HG02870 (cell line): ENCODE data around the gene TPM3.
A peak's percentile ranks its signal among the peaks of the same experiment; 100 is the strongest.
"Not testable (repeated sequence)": the region's sequence is repeated elsewhere in the genome, so short reads cannot be mapped to it uniquely, and the experiment has no call there.

Experiments
- ATAC-seq: cut with Tn5 transposase; IDR thresholded peaks from one replicate; pipeline ENCODE4 v1.9.1; 2021; ENCODE audit warnings: mild to moderate bottlenecking, moderate library complexity; ENCODE audit not compliant: unreplicated experiment

TPM3 gene

DNA sequence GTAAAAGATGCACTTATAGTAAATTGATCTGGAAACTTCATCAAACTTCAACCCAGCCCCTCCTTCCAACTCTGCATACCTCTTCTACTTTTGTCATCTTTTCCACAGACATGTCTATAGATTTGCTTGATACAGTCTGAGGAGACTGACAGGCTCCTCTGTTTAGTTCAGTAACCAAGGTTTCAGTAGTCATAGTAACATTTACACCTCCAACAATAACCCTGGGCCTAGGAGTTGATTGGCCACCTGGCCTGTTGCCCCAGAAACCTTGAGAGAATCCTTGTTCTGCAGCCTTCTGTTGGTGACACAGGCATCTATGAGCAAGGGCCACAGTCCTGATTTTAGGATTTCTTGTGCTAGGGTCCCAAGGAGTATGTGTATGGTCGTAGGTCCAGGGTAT is 14.3 kb upstream of the TPM3 start, which contains the start of gene CFAP141:
Gene CFAP141, minus strand, starts transcription at position 138 of the 400 bp plus-strand sequence. Its CDS starts 26 bp downstream, at position 112.
- no peak for ATAC-seq

DNA sequence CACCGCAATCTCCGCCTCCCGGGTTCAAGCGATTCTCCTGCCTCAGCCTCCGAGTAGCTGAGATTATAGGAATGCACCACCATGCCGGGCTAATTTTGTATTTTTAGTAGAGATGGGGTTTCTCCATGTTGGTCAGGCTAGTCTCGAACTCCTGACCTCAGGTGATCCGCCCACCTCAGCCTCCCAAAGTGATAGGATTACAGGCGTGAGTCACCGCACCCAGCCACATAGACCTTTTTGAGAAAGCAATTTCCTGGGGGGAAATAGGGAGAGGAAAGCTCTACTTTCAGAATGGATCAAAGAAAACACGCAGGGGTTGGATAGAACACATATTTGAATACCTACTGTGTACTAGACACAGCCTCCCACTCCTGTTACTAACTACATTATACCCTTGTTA is 13.9 kb upstream of the TPM3 start:
- ATAC-seq, result not testable (repeated sequence)

DNA sequence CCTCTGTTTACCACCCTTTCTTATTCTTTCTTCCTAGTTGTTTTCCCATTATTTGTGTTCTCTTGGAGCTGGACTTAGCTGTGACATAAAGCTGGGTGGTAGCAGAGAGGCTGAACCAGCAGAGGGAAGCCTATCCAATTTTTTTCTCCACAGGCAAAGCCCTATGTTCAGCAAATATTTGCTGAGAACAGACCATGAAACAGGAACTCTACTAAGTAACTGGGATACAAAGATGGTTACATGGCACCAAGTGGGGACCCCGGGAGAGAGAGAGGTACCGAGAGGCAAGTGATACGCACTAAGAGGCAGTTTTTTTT is 7.6 kb upstream of the TPM3 start:
- ATAC-seq, result no peak

DNA sequence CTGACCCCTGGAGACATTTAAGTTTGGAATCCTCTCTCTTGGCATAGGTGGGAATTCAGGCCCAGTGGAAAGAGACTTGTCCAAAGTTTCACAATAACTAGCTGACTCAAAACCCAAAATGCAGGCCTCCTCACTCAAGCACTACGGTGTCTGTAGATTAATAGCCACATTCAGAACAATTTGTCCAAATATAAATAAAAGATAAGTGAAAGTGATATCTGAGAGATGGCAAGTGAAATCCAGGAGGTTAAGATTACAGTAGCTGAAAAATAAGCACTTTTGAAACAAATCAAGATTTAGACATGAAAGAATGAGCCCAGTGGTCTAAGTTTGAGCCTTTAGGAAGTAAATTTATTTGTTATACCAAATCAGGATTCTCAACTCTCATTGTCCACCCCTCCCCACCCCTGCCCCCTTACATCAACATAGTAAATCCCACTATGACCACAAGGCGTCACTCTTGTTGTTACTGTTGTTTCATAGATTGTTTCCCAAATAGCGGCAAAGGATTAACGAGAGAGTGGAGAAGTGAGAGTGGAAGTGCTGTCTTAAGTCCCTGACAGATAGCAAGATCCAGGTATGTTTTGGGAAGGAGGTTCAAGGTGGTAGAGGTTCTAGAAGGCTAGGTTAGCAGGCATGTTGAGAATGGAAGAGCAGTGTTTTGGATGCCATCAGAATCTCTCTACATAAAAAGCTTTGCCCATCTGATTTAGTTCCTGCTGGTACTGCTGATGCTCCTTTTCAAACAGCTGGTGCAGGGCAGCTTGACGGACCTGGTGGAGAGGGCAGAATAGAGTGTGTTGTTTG is 7.1 kb upstream of the TPM3 start:
- ATAC-seq, result no peak

DNA sequence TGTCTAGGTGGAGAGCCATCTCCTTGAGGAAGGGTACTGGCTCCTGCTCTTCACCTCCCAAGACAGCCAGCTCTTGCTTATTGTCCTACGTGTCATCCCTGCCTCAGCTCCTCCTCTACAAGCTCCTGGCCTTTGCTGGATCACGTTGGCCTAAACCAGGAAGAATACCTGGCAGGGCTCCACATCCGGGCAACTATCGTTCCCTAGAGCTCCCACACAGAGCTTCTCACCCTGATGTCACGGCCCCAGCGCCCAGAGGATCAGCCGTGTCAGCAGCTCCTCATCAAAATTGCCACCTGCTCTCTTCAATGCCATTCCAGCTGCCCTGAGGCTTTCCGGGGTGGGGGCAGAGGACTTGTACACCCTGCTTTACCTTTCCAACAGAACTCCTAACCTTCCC is 1.9 kb upstream of the TPM3 start:
- no peak for ATAC-seq

DNA sequence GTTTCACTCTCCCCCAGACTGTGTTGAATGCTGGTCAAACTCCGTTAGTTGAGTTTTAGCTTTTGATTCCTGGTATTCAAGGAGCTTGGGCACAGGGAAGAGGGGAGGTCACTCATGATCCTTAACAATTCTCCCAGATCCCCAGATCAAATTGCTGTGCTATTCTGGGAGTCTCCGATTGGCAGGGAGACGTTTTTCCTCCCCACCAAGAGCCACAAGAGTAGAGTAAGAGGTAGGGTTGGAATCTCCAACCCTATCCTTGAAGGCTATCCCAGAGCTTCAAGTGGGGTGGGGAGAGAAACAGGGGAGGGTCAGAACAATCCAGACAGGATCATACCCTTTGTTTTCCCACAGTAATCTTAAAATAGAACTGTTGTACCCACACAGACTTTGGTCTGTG is 576 bp upstream of the TPM3 start:
- no peak for ATAC-seq

DNA sequence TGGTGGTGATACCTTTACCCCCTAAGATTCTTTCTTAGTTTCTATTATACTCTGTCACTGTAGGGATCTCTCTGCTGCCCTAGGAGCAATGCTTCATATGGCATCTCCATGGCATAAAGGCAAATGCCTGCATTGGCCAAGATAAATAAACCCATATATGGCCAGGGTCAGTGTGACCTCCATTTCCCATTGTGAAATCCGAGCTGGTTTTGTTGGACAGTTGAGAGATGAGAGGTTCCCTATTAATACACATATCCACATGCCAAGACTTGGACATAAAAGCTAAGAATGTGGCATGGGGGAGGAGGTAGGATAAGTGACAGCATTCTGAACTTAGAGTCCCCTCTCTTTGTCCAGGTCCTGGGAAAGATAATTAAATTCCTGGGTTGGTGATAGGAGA is 1.4 kb downstream of the TPM3 start:
- ATAC-seq, result no peak

DNA sequence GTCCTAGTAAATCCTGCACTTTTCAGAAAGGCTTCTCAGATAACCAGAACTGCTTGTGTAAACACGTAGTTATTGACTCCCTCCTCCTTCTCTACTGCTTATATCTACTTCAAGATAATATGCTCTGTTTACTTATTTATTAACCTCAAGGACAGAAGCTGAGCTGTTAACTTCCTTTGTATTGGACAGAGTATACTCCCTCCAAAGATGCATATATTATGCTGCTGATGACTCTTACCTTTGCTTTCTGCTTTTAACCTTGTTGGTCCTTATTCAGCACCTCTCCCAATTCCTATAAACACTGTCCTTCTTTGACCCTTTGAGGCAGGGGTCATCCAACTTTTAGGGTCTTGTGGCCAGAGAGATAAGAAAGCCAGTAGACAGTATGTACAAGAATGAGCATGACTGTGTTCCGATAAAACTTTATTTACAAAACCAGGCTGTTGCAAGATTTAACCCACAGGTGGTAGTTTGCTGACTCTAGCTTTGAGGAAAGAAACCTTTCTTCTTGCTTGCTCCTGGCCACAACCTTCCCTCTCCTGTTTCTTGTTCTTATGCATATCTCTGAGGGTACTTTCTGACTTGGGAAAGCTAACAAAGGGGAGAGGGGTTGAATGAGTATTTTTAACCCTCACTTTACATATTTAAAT is 4.9 kb downstream of the TPM3 start:
- no peak for ATAC-seq

DNA sequence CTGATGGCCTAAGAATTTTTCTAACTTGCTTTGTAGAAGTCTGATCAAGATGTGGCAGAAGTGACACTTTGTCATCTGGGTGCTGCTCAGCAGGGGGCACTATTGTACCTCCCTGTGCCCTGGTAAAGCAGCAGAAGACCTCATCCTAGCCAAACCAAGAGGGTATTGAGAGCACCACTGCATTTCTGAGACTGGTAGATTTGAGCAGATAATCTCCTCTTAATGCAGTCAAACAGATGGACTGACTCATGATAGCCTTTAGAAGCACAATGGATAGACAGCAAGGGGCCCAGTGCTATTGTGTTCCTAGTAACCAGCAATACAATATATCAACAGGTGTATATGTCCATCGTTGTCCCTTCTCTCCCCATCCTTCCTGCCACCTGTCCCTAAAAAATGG is 5.7 kb downstream of the TPM3 start:
- ATAC-seq, result no peak

DNA sequence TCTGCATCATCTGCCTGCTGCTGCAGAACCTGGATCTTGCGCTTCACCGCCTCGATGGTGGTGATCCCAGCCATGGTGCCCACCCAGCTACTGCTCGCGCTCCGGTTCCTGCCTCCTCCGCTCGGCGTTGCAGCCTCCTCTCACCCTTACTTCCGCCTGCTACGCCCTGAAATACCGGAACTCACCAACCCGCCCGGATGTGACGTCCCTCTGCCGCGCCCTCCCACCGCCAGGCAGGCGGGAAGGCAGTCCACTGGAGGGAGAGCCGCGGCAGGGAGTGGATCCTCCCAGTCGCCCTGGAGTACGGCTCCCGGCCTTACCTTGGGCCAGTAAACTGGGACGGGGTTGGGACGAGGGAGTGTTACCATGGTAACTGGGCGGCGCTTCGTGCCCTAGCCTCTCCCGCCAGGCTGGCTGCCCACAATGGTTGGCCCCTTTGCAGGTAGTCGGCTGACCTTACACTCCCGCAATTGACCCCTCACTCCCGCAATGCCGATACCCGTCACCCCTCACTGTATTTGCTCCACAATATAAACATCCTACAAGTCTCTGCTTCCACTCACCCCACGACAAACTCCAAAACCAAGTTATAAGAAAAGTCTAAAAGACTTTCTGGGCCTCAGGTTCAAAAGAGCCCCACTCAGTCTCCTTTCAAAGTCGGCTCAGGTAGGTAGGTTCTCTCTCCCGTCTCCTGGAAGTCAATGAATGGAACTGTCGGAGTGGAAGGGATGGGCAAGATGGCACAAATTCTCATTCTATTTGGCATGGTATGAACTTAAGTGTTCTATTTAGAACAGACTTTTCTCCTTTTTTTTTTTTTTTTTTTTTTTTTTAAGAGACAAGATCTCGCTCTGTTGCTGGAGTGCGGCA is 8.6 kb downstream of the TPM3 start:
- ATAC-seq, result peak; percentile 58

DNA sequence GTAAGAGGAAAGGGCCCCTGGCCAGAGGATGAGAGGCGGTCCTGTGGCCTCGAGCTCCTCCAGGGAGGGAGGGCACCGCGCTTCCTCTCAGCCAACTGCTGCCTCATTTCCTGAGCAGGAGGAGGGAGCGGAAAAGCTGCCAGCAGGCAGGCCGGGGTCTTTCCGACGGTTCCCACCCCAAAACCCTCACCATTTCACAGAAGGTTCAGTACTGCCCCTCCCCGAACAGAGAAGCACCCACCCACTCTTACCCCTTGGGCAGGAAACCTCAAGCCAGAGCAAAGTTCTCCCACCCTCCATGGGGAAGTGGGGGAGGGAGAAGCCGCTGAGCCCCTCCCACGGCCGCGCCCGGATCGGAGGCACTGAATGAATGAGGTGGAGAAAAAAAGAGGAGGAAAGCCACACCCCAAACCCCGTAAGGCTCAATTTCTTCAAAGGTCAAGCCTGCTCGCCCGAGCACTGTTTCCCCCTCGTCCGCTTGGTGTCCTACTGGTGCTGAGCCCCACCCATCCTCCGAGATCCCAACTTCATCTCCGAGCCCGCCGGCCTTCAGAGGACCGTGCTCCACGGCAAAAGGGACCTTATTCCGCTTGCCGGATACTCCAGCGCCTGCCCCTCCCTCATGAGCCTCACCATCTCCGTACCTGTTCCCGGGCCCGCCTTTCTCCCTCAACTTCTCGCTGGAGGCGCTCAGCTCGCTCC is 9.4 kb downstream of the TPM3 start:
- ATAC-seq, result peak; percentile 44

DNA sequence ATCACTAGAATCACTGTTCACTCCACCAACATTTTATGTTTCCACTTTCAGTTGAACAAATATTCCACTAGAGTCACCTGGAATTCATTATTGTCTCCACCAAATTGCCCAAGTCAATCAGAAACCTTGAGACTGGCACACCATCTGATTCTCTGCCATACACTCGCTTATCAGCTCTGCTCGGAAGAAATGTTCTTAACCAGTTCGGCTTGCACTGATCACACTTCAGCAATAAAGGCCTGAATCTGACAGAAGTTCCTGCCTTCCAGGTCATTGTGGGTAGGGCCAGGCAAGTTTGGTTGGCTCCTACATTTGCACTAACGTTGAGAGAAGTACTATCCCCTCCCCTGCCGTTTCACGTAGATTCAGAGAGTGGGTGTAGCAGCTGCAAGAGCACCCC is 10.0 kb downstream of the TPM3 start:
- no peak for ATAC-seq

DNA sequence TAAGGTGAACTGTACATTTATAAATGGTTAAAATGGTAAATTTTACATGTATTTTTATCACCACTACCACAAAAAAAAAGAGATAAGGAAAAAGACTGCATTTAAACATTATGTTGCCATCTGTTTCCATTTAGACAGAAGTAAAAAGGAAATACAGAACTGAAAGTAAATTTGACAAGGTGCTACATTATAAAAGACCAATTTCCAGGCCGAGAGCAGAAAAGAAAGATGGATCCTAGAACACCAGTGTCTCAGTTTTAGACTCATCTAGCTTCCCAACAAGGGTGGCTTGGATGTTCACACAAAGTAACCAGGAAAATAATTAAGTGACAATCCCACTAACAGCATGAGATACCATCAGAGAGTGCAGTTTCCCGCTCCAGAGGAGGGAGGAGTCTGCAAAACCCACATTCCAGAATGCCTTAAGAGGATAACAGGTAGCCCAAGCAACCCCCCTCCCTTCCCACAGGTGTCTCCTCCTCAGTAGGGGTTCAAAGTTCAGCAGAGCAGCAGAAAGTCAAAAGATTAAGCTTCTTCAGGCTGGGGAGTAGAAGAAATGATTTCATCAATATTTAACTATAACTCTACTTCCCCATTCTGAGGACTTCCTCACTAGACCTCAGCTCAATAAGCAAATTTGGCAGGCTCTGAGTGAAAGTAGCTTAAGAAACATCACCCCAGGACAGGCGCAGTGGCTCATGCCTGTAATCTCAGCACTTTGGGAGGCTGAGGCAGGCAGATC is 11.8 kb downstream of the TPM3 start:
- ATAC-seq, result no peak

DNA sequence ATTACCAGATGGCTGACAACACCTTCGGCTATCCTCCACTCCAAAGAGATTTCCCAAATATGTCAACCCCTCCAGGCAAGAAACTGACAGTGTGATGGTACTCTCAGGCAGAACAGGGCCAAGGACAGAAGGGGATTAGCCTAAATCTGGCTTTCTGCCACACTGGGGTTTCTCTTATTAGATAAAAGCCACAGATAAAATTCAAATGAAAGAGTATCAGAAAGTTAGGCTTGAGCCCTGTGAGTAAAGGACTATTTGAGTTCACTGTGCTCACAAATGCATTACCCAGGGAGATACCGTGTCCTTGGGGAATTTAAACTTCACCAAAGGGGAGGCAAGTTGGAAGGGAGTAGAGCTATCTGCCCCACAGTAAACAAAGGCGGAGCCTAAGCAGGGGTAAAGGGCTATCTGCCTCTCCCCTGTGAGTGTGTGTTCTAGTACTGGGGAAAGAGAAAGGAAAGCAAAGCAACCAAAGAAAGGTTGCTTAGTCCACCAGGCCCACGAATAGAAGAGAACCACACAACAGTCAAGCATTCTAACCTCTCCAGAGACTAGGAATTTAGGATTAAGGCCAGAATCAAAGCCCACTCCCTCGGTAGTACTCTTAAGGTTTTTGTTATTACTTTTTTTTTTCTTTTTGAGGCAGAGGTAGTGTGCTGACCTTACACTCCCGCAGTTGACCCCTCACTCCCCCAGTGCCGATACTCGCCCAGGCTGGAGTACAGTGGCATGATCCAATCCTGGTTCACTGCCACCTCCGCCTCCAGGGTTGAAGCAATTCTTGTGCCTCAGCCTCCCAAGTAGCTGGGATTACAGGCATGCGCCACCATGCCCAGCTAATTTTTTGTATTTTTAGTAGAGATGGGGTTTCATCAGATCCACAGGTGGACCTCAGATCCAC is 12.7 kb downstream of the TPM3 start:
- no peak for ATAC-seq

DNA sequence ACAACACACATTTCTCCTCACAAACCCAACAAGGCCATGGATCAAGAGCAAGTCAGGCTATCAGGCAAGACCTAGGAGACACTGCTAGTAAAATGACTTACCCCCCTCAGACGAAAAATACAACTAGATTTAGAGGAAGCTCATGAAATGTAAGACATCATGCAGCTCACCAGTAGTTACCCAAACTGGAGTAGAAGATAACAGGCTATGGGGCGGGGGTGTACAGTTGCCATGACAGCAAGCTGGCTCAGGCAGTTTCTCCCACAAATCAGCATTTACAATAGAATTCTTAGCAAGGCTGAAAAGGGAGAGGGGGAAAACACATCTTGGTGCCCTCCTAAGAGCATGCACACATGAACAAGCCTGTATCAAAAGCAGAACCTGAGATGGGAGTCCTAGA is 13.9 kb downstream of the TPM3 start:
- no peak for ATAC-seq

DNA sequence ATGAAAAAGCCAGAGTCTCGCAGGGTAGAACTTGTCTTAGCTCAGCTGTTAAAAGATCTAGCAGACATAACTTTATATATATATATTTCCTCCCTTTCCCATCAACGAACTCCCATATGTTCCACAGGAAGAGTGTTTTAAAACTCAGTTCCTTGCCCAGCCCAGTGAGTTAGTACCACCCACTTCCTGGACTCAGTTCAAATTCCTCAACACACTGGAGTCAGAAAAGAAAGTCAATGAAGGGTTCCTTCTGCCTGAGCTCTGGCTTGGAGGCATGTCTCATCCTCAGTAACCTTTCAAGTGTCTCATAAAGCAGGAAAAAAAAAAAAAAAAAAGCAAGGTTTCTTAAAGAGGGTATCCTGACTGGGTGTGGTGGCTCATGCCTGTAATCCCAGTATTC is 15.6 kb downstream of the TPM3 start:
- ATAC-seq, result no peak

DNA sequence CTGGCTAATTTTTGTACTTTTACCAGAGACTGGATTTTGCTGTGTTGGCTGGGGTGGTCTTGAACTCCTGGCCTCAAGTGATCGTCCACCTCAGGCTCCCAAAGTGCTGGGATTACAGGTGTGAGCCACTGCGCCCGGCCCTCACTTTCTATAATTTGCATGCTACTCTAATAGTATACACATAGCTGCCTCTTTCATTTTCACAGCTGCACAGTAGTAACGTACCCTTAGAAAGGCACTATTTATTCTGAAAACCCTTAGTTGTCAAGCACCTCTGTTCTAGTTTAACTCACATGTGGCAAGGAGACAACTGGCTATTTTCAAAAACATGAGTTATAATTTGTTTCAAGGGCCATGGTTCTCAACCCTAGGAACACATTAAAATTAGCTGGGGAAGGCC is 17.2 kb downstream of the TPM3 start:
- ATAC-seq, result no peak

DNA sequence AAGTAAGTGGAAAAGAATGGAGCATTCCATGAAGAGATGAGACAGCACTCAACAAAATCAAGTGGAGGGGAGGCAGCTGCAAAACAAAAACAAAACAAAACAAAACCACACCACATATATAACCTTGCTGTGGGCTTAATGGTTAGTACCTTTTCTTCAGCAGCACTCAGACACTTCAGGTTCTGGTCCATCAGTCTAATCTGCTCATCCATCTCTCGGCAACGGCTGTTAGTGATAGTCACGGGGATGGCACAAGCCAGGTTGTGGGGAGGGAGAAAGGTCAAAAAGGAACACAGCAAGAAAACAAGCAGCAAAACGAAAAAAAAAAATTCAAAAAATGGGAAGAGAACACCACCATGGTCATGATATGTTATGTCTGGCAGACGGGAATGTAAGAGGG is 20.0 kb downstream of the TPM3 start:
- ATAC-seq, result no peak

DNA sequence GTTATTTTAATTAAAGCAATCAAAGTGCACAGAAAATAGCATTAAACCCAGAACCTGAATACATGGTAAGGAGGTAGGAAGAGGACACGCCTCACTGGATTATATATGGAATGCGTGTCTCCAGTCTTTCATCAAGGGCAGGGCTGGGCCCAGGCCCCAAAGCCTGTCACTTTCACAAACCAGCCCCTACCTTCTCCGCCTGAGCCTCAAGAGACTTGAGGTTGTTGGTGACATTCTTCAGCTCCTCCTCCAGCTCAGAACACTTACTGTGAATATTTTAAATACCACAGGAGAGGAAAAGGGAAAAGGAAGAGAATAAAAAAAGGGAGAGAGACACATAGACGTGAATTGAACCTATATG is 20.7 kb downstream of the TPM3 start:
- ATAC-seq, result no peak
